Right lobe of liver (tissue), 6 donors: ENCODE measurements around the gene VARS2. TPM values are rescaled to one million over a fixed set of nuclear protein-coding genes. Genes with fewer than 3 reads are reported as not detected.

Experiments used
- ATAC-seq, 4 donors: fragments of 200-7000 bp; cut with Tn5 transposase; one replicate each; pipeline ENCODE4 v1.9.1; 2020; ENCODE audit warnings: mild to moderate bottlenecking in 4 of 4, moderate library complexity in 4 of 4
- DNase-seq, 3 donors: peaks; one replicate each; pipeline ENCODE4 v3.0.0-alpha.2; 2020
- H3K27ac ChIP-seq, 3 donors: fragments of 200-600 bp; one replicate each; pipeline ENCODE4 v1.8.0; 2022
- H3K27me3 ChIP-seq, 2 donors: fragments of 200-600 bp; one replicate each; pipeline ENCODE4 v1.8.0; 2022
- H3K36me3 ChIP-seq, 4 donors: fragments of 200-600 bp; sonication (generic) in 1 of 4; one replicate each; pipeline versions ENCODE4 v1.5.1 to v1.8.0; 2017 to 2022; ENCODE audit warnings: control low read depth in 1 of 4
- H3K4me1 ChIP-seq, 4 donors: fragments of 200-600 bp; sonication (generic) in 1 of 4; one replicate each; pipeline versions ENCODE4 v1.5.1 to v1.8.0; 2017 to 2022; ENCODE audit warnings: control low read depth in 1 of 4
- H3K4me3 ChIP-seq, 3 donors: fragments of 200-600 bp; one replicate each; pipeline ENCODE4 v1.8.0; 2022
- H3K9me3 ChIP-seq, 4 donors: fragments of 200-600 bp; sonication (generic) in 1 of 4; one replicate each; pipeline versions ENCODE4 v1.5.1 to v1.8.0; 2017 to 2022; ENCODE audit warnings: control low read depth in 1 of 4
- POLR2A ChIP-seq: fragments of 450-650 bp; IDR thresholded peaks from one replicate; pipeline ENCODE4 v1.6.1; 2017; ENCODE audit warnings: antibody characterized with exemption, mild to moderate bottlenecking
- WGBS: methylation state at CpG from one replicate; pipeline ENCODE4 v1.1.6; 2018; ENCODE audit warnings: low coverage, low lambda C conversion rate; ENCODE audit not compliant: insufficient coverage; ENCODE audit errors: missing lambda C conversion rate; 5-methylcytosine and 5-hydroxymethylcytosine counted together
- intact Hi-C, 2 donors: fragments of 100-400 bp; cut with DNase I; formaldehyde crosslinking; loops; one replicate each; pipeline versions ENCODE4 v1.11.2 to v1.14.1; 2022
- total RNA-seq, 6 experiments: library from RNA; depleted of rRNA in 2 of 6; stranded (reverse); fragments of >200 nt in 2 of 6; fragmentation: NEBNext Ultra II Directional in 3 of 6; extraction: Animal tissue kit (Norgen Biotek cat#: 25700) in 3 of 6; gene quantifications; one replicate each; pipeline versions ENCODE4 v1.1.0 to v1.2.4, GENCODE V29; 2016 to 2023
- TF ChIP-seq, protein P1 (sequence below), 4 donors: fragments of 200-600 bp in 3 of 4; fragments of 450-650 bp in 1 of 4; IDR thresholded peaks; one replicate each; pipeline versions ENCODE4 v1.5.1 to v1.8.0; 2016 to 2022; ENCODE audit warnings: antibody characterized with exemption in 4 of 4, mild to moderate bottlenecking in 2 of 4
- donor health status: DM: no; HTN: yes; CAD: no.
- donor health status: DM: no; HTN: no; CAD: no.
- donor health status: DM: no; HTN: no; CAD: no.
- donor health status: DM: no; HTN: yes; CAD: no.
- donor health status: DM: no; HTN: yes; CAD: no.

Gene VARS2
- total RNA-seq, 6 experiments from 2014 or later, result 21.5 to 36.1 (median 25.9) TPM

DNA sequence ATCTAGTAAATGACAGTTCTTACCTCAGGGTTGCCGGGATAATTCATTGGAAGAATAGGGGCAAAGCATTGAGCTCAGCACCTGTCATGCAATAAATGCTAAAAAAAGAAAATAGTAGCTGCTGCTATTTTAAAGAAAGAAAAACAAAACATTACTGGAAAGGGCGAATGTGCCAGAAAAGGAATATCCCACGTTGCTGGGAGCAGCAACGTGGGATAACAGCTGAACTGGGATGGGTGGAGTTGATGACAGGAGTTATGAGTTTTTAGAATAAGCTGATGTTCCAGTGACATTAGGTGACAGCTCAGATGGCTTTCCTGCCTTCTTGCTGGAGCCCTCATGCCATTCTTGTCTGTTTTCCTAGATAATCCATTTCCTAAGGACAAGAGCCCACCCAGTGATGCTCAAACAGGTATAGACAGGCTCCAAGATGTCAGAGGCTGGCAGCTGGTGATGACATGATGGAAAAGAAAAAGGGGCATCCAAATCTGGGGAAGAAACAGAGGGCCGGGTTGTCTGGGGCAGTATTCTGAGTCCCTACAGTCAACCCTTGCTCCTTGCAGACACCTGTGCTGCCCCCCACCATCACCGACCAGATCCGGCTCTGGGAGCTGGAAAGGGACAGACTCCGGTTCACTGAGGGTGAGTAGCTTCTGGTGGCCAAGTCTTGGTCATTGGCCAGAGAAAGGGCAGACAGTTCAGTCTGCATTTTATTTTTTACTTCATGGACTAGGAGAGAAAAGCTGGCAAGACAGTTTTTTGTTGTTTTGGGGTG is 1.1 kb upstream of the VARS2 start:
- TF ChIP-seq, protein P1, sequence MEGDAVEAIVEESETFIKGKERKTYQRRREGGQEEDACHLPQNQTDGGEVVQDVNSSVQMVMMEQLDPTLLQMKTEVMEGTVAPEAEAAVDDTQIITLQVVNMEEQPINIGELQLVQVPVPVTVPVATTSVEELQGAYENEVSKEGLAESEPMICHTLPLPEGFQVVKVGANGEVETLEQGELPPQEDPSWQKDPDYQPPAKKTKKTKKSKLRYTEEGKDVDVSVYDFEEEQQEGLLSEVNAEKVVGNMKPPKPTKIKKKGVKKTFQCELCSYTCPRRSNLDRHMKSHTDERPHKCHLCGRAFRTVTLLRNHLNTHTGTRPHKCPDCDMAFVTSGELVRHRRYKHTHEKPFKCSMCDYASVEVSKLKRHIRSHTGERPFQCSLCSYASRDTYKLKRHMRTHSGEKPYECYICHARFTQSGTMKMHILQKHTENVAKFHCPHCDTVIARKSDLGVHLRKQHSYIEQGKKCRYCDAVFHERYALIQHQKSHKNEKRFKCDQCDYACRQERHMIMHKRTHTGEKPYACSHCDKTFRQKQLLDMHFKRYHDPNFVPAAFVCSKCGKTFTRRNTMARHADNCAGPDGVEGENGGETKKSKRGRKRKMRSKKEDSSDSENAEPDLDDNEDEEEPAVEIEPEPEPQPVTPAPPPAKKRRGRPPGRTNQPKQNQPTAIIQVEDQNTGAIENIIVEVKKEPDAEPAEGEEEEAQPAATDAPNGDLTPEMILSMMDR (IDR thresholded peaks at IDR 0.05), result no peak
- TF ChIP-seq POLR2A, result no peak
- H3K36me3 ChIP-seq, result peaks cover 0 to 33% (median 11%) of the 10 kb centered on the region in 4 donors
- no peaks in the 10 kb centered on the region for H3K9me3 ChIP-seq
- H3K27ac ChIP-seq, result peak overlapping the region; percentile 87 to 96 (median 94)
- H3K4me3 ChIP-seq, result peak overlapping the region in 2 of 3 donors; percentile 78 to 91
- peaks cover 0 to 30% (median 12%) of the 10 kb centered on the region in 4 donors for H3K4me1 ChIP-seq
- DNase-seq, result peak in 2 of 3 donors; percentile 62
- intact Hi-C loops, result no loop called here
- no peaks in the 10 kb centered on the region for H3K27me3 ChIP-seq
- peak in 1 of 4 donors; percentile 3 for ATAC-seq
- WGBS, result 63% methylated on average over 5 of the region's 8 CpGs

DNA sequence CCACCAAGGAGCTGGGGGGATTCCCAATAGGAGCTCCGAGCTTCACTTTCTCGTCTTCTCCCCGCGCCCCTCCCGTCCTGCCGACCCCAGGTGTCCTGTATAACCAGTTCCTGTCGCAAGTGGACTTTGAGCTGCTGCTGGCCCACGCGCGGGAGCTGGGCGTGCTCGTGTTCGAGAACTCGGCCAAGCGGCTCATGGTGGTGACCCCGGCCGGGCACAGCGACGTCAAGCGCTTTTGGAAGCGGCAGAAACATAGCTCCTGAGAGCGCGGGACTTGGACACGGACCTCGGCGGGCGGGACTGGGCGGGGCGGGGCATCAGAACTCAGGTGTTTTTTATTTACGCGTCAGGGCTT is 340 bp upstream of the VARS2 start:
- peak overlapping the region; percentile 87 to 96 (median 94) for H3K27ac ChIP-seq
- H3K4me1 ChIP-seq, result peaks cover 0 to 28% (median 12%) of the 10 kb centered on the region in 4 donors
- intact Hi-C loops, result no loop called here
- peak overlapping the region; percentile 63 to 91 (median 78) for H3K4me3 ChIP-seq
- DNase-seq (peak in 2 of 3 donors; percentile 93 to 94), ATAC-seq (peak; percentile 66 to 81 (median 79))
- no peaks in the 10 kb centered on the region for H3K9me3 ChIP-seq
- H3K27me3 ChIP-seq, result no peaks in the 10 kb centered on the region
- peaks cover 0 to 34% (median 11%) of the 10 kb centered on the region in 4 donors for H3K36me3 ChIP-seq
- TF ChIP-seq, protein P1 (IDR thresholded peaks at IDR 0.05), result no peak
- no peak for TF ChIP-seq POLR2A
- 10% methylated on average over 9 of the region's 31 CpGs for WGBS

DNA sequence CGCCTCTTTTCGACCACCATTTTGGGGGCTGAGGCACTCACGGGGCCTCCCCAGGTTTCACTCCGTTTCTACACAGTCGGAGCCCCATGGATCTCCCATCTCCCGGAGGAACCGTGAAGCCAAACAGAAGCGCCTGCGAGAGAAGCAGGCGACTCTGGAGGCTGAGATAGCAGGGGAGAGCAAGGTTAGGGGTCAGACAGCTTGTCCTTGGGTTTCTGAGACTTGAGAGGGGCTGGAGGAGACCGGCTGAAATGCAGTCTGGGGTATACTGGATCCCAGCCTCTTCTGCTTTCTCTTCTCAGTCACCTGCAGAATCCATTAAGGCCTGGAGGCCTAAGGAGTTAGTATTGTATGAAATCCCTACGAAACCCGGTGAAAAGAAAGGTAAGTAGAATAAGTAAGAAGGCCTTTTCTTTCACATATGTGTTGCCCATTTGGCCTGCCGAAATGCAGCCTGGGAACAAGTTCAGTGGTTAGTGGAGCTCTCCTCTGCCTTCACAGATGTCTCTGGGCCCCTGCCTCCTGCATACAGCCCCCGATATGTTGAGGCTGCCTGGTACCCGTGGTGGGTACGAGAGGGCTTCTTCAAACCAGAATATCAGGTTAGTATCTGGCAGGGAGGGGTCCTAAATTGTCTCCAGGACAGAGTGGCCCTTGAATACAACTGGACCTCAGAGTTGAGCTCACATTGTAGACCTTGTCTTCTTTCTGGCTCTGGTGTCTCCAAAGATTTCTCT is 984 bp downstream of the VARS2 start:
- TF ChIP-seq POLR2A, result no peak
- Histone ChIP-seq H3K27ac (peak overlapping the region; percentile 87 to 96 (median 94)), H3K36me3 (peaks cover 0 to 33% (median 12%) of the 10 kb centered on the region in 4 donors), H3K27me3 (no peaks in the 10 kb centered on the region), H3K9me3 (no peaks in the 10 kb centered on the region), H3K4me3 (peak overlapping the region; percentile 63 to 91 (median 78)), H3K4me1 (peaks cover 0 to 21% (median 9%) of the 10 kb centered on the region in 4 donors)
- ATAC-seq (peak in 1 of 4 donors; percentile 1), DNase-seq (peak in 1 of 3 donors; percentile 54)
- 16% methylated on average over 16 of the region's 17 CpGs for WGBS
- intact Hi-C loops, result no loop called here

DNA sequence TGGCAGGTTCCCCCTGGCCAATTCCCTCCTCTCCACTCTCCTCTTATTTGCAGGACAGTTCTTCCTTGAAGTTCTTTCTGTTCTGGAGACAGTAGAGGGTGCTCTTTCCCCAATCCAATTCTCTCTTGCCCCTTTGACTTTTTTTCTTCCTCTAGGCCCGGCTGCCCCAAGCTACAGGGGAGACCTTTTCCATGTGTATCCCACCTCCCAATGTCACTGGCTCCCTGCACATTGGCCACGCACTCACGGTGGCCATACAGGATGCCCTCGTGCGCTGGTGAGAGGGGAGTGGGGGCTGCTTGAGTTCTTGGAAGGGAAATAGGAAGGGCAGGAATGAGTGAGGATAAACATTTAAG is 1.5 kb downstream of the VARS2 start:
- no peaks in the 10 kb centered on the region for H3K27me3 ChIP-seq
- H3K4me1 ChIP-seq, result peaks cover 0 to 21% (median 9%) of the 10 kb centered on the region in 4 donors
- TF ChIP-seq, protein P1 (IDR thresholded peaks at IDR 0.05), result peak; percentile 38 to 67 (median 60)
- no peak for TF ChIP-seq POLR2A
- peak overlapping the region in 1 of 3 donors; percentile 91 for H3K4me3 ChIP-seq
- intact Hi-C loops, result no loop called here
- DNase-seq, result peak in 1 of 3 donors; percentile 50
- no peaks in the 10 kb centered on the region for H3K9me3 ChIP-seq
- WGBS, result 12% methylated on average over 5 of the region's 5 CpGs
- H3K27ac ChIP-seq, result peak overlapping the region in 2 of 3 donors; percentile 87 to 96
- ATAC-seq, result peak in 1 of 4 donors; percentile 38
- H3K36me3 ChIP-seq, result peaks cover 0 to 33% (median 13%) of the 10 kb centered on the region in 4 donors
